Measurements from ENCODE around the gene RASGRP4. TPM values are rescaled to one million over a fixed set of nuclear protein-coding genes. Genes with fewer than 3 reads are reported as not detected.

Gene RASGRP4
- total and polyA plus RNA-seq, 10 of the 15 experiments (the other 5 are each of a cell fraction or from before 2014, with no cell fraction given): 0.24 to 7.4 (median 3.3) TPM

DNA sequence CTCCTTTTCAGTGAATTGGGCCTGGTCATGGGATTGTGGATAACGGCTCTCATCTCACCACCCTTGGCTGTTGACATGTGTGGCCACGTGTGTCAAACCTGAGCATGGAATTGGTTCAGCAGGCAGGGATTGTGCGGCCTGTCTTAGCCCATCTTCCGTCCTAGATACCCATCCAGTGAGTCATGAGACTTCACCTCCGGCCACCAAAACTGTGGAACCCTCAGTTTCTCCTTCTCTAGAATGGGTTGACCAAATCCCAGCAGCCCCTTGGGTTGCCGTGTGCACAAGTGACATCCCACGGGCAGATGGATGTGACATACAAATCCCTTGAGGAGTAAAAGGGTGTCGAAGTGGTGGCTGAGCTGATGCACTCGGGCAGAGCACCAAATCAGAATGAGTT lies 44.9 kb downstream of the RASGRP4 start (continued):
- TF ChIP-seq CUX1 (IDR thresholded peaks at IDR 0.05; ENCODE audit: insufficient replicate concordance, low read depth, low read length) (no peak), KAT2A (conservative IDR thresholded peaks at IDR 0.05; ENCODE audit: control insufficient read depth, low read depth, low read length) (no peak)
- TF ChIP-seq, protein P1, sequence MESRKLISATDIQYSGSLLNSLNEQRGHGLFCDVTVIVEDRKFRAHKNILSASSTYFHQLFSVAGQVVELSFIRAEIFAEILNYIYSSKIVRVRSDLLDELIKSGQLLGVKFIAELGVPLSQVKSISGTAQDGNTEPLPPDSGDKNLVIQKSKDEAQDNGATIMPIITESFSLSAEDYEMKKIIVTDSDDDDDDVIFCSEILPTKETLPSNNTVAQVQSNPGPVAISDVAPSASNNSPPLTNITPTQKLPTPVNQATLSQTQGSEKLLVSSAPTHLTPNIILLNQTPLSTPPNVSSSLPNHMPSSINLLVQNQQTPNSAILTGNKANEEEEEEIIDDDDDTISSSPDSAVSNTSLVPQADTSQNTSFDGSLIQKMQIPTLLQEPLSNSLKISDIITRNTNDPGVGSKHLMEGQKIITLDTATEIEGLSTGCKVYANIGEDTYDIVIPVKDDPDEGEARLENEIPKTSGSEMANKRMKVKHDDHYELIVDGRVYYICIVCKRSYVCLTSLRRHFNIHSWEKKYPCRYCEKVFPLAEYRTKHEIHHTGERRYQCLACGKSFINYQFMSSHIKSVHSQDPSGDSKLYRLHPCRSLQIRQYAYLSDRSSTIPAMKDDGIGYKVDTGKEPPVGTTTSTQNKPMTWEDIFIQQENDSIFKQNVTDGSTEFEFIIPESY (IDR thresholded peaks at IDR 0.05): no peak

- Histone ChIP-seq H3K36me3 (ENCODE audit: control insufficient read depth in 2 of 2, insufficient read depth in 2 of 2, low read length in 1 of 2) (peaks cover 15 to 28% of the 10 kb centered on the region in 2 experiments; a peak in 3 of 4 replicates), H2AFZ (ENCODE audit: control insufficient read depth, low read depth, low read length) (no peak overlapping the region), H3K4me2 (ENCODE audit: control insufficient read depth, insufficient read depth) (no peak overlapping the region), H3K27me3 (replicated peaks in 1 of 2; ENCODE audit: control insufficient read depth in 2 of 2, insufficient read depth in 2 of 2, low read length in 1 of 2) (no peaks in the 10 kb centered on the region), H3K4me3 (no peak overlapping the region), H3K9me3 (replicated peaks; ENCODE audit: control insufficient read depth, insufficient read depth, low read length) (no peaks in the 10 kb centered on the region), H3K79me2 (ENCODE audit: control insufficient read depth, insufficient read depth, low read length) (peaks cover 28% of the 10 kb centered on the region), H3K4me1 (ENCODE audit: control insufficient read depth, insufficient read depth, low read length) (peaks cover 14% of the 10 kb centered on the region), H3K9ac (ENCODE audit: control insufficient read depth, insufficient read depth, low read length) (no peak overlapping the region), H4K20me1 (ENCODE audit: control insufficient read depth, insufficient read depth) (0 out of 2 replicates have a peak, but pooled peaks cover 2% of the 10 kb centered on the region), H3K27ac (ENCODE audit: control insufficient read depth, insufficient read depth) (no peak overlapping the region)
- SMC1A ChIA-PET (ENCODE audit: uncharacterized antibody, unreplicated experiment): no interaction called here
- intact Hi-C loops (cut with micrococcal nuclease; ENCODE audit: unreplicated experiment): no loop called here
- in situ Hi-C loops (cut with MboI): no loop called here
- TF ChIP-seq, protein P2, sequence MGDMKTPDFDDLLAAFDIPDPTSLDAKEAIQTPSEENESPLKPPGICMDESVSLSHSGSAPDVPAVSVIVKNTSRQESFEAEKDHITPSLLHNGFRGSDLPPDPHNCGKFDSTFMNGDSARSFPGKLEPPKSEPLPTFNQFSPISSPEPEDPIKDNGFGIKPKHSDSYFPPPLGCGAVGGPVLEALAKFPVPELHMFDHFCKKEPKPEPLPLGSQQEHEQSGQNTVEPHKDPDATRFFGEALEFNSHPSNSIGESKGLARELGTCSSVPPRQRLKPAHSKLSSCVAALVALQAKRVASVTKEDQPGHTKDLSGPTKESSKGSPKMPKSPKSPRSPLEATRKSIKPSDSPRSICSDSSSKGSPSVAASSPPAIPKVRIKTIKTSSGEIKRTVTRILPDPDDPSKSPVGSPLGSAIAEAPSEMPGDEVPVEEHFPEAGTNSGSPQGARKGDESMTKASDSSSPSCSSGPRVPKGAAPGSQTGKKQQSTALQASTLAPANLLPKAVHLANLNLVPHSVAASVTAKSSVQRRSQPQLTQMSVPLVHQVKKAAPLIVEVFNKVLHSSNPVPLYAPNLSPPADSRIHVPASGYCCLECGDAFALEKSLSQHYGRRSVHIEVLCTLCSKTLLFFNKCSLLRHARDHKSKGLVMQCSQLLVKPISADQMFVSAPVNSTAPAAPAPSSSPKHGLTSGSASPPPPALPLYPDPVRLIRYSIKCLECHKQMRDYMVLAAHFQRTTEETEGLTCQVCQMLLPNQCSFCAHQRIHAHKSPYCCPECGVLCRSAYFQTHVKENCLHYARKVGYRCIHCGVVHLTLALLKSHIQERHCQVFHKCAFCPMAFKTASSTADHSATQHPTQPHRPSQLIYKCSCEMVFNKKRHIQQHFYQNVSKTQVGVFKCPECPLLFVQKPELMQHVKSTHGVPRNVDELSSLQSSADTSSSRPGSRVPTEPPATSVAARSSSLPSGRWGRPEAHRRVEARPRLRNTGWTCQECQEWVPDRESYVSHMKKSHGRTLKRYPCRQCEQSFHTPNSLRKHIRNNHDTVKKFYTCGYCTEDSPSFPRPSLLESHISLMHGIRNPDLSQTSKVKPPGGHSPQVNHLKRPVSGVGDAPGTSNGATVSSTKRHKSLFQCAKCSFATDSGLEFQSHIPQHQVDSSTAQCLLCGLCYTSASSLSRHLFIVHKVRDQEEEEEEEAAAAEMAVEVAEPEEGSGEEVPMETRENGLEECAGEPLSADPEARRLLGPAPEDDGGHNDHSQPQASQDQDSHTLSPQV (IDR thresholded peaks at IDR 0.05): no peak
- POLR2A ChIA-PET: no interaction called here
- WGBS (ENCODE audit: insufficient coverage, insufficient replicate concordance, low lambda C conversion rate, missing lambda C conversion rate): 89% methylated on average over 10 of the region's 10 CpGs
- DNase-seq (ENCODE audit: low read depth, low spot score) (no peak), FAIRE-seq (no peak), ATAC-seq (no peak)
- CTCF ChIA-PET: no interaction called here
- RAD21 ChIA-PET (ENCODE audit: unreplicated experiment): no interaction called here
- no TSS peak for BruUV-seq (replicated peaks)
Observed at GRCh38 chr19:38378866-38379265, 47.2 kb downstream of the RASGRP4 start.

Measured in GM12878 (cell line).